Hematopoietic multipotent progenitor cell treated with erythropoietin and hydrocortisone succinate and interleukin-3 and kit ligand, for 8 days (in vitro differentiated cells): ENCODE results near the gene CCDC110.
"Not testable (repeated sequence)": the region's sequence is repeated elsewhere in the genome, so short reads cannot be mapped to it uniquely, and the experiment has no call there.

ENCODE experiments used
- DNase-seq: peaks from one replicate; pipeline ENCODE4 v3.0.0-alpha.2; 2015

The CCDC110 gene

GRCh38 chr4:185471235-185472102 lies at the start of gene CCDC110:
CCDC110 (minus strand) TSS chr4:185471733; CDS start chr4:185471683, 50 bp downstream.
- DNase-seq, result peak; percentile 76

GRCh38 chr4:185520119-185520518 lies 48.6 kb upstream of the CCDC110 start:
- no peak for DNase-seq

- DNase-seq, result no peak
These were observed 47.0 kb upstream of the CCDC110 start for GRCh38 chr4:185518494-185518893.

- no peak for DNase-seq
These were observed 46.5 kb upstream of the CCDC110 start for GRCh38 chr4:185518069-185518468.

GRCh38 chr4:185515248-185515647 lies 43.7 kb upstream of the CCDC110 start:
- DNase-seq, result no peak

- DNase-seq, result no peak
These were observed 42.7 kb upstream of the CCDC110 start for GRCh38 chr4:185514182-185514697.

- DNase-seq, result no peak
These were observed 42.1 kb upstream of the CCDC110 start for GRCh38 chr4:185513489-185514181.

GRCh38 chr4:185512516-185512915 lies 41.0 kb upstream of the CCDC110 start:
- no peak for DNase-seq

GRCh38 chr4:185511243-185511642 lies 39.7 kb upstream of the CCDC110 start:
- not testable (repeated sequence) for DNase-seq

- DNase-seq, result no peak
These were observed 39.3 kb upstream of the CCDC110 start for GRCh38 chr4:185510806-185511205.

GRCh38 chr4:185508181-185508580 lies 36.6 kb upstream of the CCDC110 start:
- no peak for DNase-seq

- DNase-seq, result no peak
These were observed 34.9 kb upstream of the CCDC110 start for GRCh38 chr4:185506422-185506821.

GRCh38 chr4:185504098-185505047 lies 32.8 kb upstream of the CCDC110 start:
- DNase-seq, result no peak

- DNase-seq, result no peak
These were observed 30.9 kb upstream of the CCDC110 start for GRCh38 chr4:185502386-185502785.

GRCh38 chr4:185500576-185500975 lies 29.0 kb upstream of the CCDC110 start:
- no peak for DNase-seq

GRCh38 chr4:185500035-185500434 lies 28.5 kb upstream of the CCDC110 start:
- DNase-seq, result no peak

GRCh38 chr4:185488650-185489049 lies 17.1 kb upstream of the CCDC110 start:
- DNase-seq, result no peak

- DNase-seq, result no peak
These were observed 9.9 kb upstream of the CCDC110 start for GRCh38 chr4:185481401-185481800.

- no peak for DNase-seq
These were observed 8.6 kb upstream of the CCDC110 start for GRCh38 chr4:185480016-185480732.

GRCh38 chr4:185479507-185479971 lies 8.0 kb upstream of the CCDC110 start:
- DNase-seq, result no peak

GRCh38 chr4:185473247-185473646 lies 1.7 kb upstream of the CCDC110 start:
- DNase-seq, result no peak

- DNase-seq, result no peak
These were observed 590 bp upstream of the CCDC110 start for GRCh38 chr4:185472103-185472542.
